G401 (cell line): ENCODE results near the gene SLIT3. TPM values are rescaled to one million over a fixed set of nuclear protein-coding genes. Genes with fewer than 3 reads are reported as not detected.

ENCODE experiments used
- DNase-seq: peaks from one replicate; pipeline ENCODE4 v3.0.0-alpha.2; 2015; ENCODE audit warnings: low spot score
- in situ Hi-C: cut with HindIII; loops from 2 replicates; pipeline ENCODE4 v1.10.0; 2016; ENCODE audit warnings: low sequenced_read_pairs, mixed read lengths
- total RNA-seq: library from RNA; depleted of rRNA; stranded (reverse); fragments of >200 nt; shearing (Covaris generic); gene quantifications from 2 replicates; pipeline ENCODE4 v1.2.3, GENCODE V29; 2014

The SLIT3 gene
- total RNA-seq, 1 experiment from 2014 or later = 0.03 TPM

GRCh38 chr5:168740811-168741213, 560.1 kb downstream of the SLIT3 start:
- in situ Hi-C loops = no loop called here

GRCh38 chr5:168740092-168740800, 560.7 kb downstream of the SLIT3 start:
- in situ Hi-C loops = no loop called here
- DNase-seq = no peak

More at GRCh38 chr5:168740811-168741213, 560.1 kb downstream of the SLIT3 start:
- DNase-seq = no peak

GRCh38 chr5:168737066-168737465, 563.9 kb downstream of the SLIT3 start:
- in situ Hi-C loops = no loop called here
- peak; percentile 3 for DNase-seq

- peak; percentile 74 for DNase-seq
- in situ Hi-C loops = no loop called here
Observed at GRCh38 chr5:168736281-168736831, 564.6 kb downstream of the SLIT3 start.

- in situ Hi-C loops = no loop called here
Observed at GRCh38 chr5:168734620-168735300, 566.2 kb downstream of the SLIT3 start.

GRCh38 chr5:168734119-168734518, 566.8 kb downstream of the SLIT3 start:
- in situ Hi-C loops = no loop called here
- no peak for DNase-seq

More at GRCh38 chr5:168734620-168735300, 566.2 kb downstream of the SLIT3 start:
- DNase-seq = peak; percentile 18

- DNase-seq = no peak
- in situ Hi-C loops = no loop called here
Observed at GRCh38 chr5:168728546-168729211, 572.3 kb downstream of the SLIT3 start.

- no peak for DNase-seq
- in situ Hi-C loops = no loop called here
Observed at GRCh38 chr5:168727547-168727946, 573.4 kb downstream of the SLIT3 start.

- no peak for DNase-seq
- in situ Hi-C loops = no loop called here
Observed at GRCh38 chr5:168726342-168726741, 574.6 kb downstream of the SLIT3 start.

GRCh38 chr5:168724227-168724626, 576.7 kb downstream of the SLIT3 start:
- DNase-seq = no peak
- in situ Hi-C loops = no loop called here

GRCh38 chr5:168723037-168723436, 577.9 kb downstream of the SLIT3 start:
- no peak for DNase-seq
- in situ Hi-C loops = no loop called here

- DNase-seq = no peak
- in situ Hi-C loops = no loop called here
Observed at GRCh38 chr5:168721966-168722365, 579.0 kb downstream of the SLIT3 start.

- in situ Hi-C loops = no loop called here
- DNase-seq = no peak
Observed at GRCh38 chr5:168721002-168721753, 579.8 kb downstream of the SLIT3 start.

- DNase-seq = no peak
- in situ Hi-C loops = no loop called here
Observed at GRCh38 chr5:168720575-168720974, 580.4 kb downstream of the SLIT3 start.

GRCh38 chr5:168714046-168714445, 586.9 kb downstream of the SLIT3 start:
- in situ Hi-C loops = no loop called here
- DNase-seq = no peak

GRCh38 chr5:168713051-168713450, 587.9 kb downstream of the SLIT3 start:
- in situ Hi-C loops = no loop called here
- DNase-seq = no peak

- in situ Hi-C loops = no loop called here
- no peak for DNase-seq
Observed at GRCh38 chr5:168712280-168712924, 588.5 kb downstream of the SLIT3 start.

- in situ Hi-C loops = no loop called here
- DNase-seq = no peak
Observed at GRCh38 chr5:168710706-168711105, 590.2 kb downstream of the SLIT3 start.
